GM18502 (cell line): ENCODE results near the gene IFT43.
"Not testable (repeated sequence)": the region's sequence is repeated elsewhere in the genome, so short reads cannot be mapped to it uniquely, and the experiment has no call there.

Experiments used
- ATAC-seq: cut with Tn5 transposase; IDR thresholded peaks from one replicate; pipeline ENCODE4 v1.9.1; 2021; ENCODE audit warnings: mild to moderate bottlenecking; ENCODE audit not compliant: unreplicated experiment, poor library complexity

The IFT43 gene

DNA sequence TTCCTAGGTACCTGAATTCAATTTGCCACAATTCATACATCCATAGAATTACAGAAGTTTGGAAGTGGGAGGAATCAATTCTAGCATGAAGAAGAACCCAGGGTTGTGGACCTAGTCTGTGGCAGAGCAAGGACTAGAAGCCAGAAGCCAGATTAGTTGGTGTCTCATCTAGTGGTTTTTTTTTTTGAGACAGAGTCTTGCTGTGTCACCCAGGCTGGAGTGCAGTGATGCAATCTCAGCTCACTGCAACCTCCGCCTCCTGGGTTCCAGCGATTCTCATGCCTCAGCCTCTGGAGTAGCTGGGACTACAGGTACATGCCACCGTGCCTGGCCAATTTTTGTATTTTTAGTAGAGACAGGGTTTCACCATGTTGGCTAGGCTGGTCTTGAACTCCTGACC lies 24.1 kb downstream of the IFT43 start:
- not testable (repeated sequence) for ATAC-seq

DNA sequence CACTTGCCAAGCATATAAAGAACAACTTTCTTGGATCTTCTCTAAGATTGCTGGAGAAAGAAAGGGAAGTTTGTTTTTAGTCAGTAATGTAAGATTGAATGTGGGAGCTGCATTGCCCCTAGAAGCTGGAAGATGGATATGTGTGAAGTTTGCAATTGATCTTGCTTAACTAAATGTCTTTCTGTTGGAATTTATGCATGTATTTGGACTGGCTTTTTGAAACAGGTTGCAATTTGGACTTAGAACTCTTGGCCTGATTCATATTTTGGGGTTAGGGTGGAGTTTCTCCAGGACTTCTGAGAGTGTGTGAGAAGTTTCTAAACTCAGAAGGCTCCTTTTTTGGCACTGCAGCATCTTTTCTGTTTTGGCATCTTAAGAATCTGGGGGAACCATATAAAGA lies 26.4 kb downstream of the IFT43 start:
- no peak for ATAC-seq

GRCh38 chr14:76012354-76012753 lies 26.8 kb downstream of the IFT43 start:
- ATAC-seq: no peak

- ATAC-seq: no peak
Observed at GRCh38 chr14:76015191-76015590, 29.6 kb downstream of the IFT43 start.

DNA sequence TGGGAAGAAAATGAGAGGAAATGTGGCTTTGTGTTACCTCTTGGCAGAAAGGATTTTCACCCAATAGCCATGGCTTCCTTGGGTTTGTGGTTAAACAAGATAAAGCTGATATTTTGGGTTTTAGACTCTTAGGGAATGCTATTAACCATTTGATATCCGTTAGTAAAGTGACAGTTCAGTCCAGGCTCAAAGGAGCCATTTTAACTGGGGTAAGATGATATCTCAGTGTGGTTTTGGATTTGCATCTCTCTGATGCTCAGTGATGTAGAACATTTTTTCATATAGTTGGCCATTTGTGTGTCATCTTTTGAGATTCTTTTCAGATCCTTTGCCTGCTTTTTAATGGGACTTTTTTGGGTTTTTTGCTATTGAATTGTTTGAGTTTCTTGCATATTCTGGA lies 30.1 kb downstream of the IFT43 start:
- ATAC-seq: no peak

DNA sequence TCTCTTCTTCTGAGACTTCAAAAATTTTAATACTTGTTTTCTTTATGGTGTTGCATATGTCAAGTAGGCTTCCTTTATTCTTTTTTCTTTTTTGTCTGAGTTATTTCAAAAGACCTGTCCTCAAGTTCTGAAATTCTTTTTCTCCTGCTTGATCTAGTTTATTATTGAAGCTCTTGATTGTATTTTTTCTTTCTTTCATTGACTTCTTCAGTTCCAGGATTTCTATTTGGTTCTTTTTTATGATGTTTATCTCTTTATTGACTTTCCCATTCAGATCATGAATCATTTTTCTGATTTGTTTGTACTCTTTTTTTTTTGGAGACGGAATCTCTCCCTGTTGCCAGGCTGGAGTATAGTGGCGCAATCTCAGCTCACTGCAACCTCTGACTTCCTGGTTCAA lies 34.1 kb downstream of the IFT43 start:
- no peak for ATAC-seq

DNA sequence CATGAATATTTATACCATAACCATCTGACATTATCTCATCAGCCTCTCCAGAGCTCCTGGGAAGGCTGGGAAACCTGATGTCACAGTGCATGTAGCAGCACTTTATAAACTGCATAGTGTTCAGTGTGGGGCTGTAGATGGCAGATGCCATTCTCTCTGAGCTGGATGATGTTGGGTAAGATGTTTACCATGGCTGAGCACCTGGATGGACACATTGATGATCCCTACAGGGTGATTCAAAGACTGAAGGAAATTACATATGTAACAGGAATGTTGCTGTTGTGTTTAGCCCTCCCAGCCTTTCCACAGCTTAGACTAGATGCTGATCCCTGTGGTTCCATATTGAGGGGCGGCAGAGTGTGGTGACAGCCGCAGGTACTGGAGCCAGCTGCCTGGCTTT lies 37.4 kb downstream of the IFT43 start:
- no peak for ATAC-seq

DNA sequence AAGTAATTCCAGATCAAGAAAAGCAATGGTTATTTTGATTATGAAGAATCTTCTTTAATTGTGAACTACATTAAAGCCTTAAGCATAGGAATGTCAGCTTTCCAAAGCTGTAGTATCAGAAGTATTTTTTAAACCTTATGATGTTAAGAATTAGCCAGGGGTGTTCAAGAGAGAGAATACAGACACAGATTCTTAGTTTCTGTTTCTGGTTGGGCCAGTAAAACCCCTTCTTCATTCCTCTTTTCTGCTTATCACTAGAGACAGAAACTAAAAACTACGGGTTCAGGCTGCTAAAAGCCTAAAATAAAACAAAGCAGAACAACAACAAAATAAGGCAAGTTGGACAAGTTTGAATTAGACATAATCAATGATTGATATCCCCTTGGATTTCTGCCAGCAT lies 38.2 kb downstream of the IFT43 start:
- no peak for ATAC-seq

- no peak for ATAC-seq
Observed at GRCh38 chr14:76024211-76024907, 38.8 kb downstream of the IFT43 start.

- no peak for ATAC-seq
Observed at GRCh38 chr14:76034566-76034965, 49.0 kb downstream of the IFT43 start.

- ATAC-seq: no peak
Observed at GRCh38 chr14:76040704-76041103, 55.1 kb downstream of the IFT43 start.

DNA sequence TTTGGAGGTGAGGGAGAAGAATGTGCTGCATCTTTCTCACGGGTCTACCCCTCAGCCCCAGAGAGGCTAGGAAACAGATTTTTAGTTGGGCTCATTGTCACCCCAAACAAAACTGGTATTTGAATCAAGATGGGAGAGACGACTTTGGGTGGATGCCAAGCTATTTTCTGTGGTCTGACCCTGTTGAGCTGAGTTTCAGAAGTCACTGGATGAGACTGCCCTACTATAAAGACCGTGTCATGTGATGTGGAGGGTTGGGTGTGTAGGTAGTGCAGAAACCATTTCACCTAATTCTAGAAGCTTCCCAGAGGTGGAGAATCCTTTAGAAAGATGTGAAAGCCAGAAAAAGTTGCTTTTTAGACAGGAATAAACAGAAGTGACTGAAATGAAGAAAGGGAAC lies 60.2 kb downstream of the IFT43 start:
- ATAC-seq: no peak

DNA sequence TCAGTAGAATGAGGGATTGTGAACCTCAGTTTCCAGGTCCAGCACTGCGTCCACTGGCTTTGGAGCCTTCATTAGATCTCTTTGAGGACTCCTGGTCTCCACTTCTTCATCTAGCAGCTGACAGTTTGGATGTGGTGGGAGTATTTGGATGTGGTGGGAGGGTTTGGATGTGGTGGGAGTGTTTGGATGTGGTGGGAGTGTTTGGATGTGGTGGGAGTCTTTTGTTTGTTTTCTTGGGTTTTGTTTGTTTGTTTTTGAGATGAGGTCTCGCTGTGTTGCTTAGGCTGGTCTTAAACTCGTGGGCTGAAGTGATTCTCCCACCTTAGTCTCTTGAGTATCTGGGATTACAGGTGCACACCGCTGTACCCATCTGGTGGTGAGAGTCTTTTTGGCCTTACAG lies 64.7 kb downstream of the IFT43 start:
- ATAC-seq: no peak

DNA sequence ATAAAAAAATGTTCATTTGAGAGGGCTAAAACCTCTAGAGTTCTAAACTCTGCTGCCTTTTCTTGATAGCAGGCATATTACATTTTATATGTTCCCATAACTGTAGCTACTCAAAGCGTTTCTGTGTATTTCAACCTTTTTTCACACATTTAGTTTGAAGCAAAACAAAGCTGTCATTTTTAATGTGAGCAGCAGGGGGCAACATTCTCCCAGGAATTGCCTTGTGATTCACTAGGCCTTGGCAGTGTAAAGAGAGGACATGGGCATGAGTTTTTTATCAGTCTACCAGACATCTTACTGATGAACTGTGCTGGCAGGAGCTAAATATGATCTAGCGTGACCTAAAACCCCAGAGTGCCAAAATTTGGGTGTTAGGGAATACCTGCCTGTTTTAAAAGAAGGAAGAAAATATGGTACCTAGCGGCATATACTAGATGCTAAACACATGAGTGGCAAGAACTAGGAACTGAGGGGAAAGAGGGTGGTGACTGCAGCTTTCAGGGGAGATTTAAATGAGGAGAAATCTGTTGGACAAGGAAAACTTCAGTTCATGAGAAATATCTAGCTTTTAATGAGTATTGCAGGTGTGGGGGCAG lies 65.3 kb downstream of the IFT43 start:
- ATAC-seq: no peak

- ATAC-seq: no peak
Observed at GRCh38 chr14:76051717-76052465, 66.3 kb downstream of the IFT43 start.

GRCh38 chr14:76053572-76054355 lies 68.2 kb downstream of the IFT43 start:
- ATAC-seq: no peak

DNA sequence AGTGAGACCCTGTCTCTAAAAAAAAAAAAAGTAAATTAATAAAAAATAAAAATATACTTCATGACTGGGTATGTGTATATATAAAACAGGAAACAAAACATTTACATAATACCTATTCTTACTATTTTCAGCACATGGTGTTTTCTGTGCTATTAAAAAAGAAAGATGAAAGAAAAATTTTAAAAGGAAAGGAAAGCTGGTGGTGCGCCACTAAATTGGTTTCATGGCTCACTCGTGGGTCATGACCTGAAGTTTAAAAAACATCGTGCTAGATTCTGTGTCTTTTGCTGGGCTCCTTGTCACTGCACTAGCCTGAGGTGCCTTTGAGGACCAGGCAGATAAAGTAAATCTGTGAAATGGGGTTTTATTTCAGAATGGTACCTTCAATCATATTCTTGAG lies 69.8 kb downstream of the IFT43 start:
- ATAC-seq: no peak

DNA sequence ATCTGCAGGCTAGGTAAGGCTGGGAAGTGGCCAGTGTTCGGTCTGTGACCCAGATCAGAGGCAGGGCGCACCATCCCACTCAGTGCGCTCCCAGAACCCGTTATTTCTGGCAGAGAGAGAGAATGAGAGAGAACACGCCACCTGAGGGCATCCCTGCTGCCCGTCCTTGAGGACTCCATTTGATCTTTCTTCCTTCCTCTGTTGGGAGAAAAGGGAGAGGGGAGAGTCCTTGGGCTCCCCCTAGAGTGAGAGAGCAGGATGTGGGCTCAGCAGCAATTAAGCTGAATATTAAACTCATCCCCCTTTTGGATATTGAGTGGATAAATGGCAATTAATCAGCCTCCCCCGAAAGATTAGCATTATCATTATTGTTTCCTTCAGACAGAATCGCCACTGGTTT lies 70.6 kb downstream of the IFT43 start:
- no peak for ATAC-seq

GRCh38 chr14:76057914-76058313 lies 72.4 kb downstream of the IFT43 start:
- no peak for ATAC-seq

GRCh38 chr14:76063327-76063726 lies 77.8 kb downstream of the IFT43 start:
- ATAC-seq: no peak

- ATAC-seq: no peak
Observed at GRCh38 chr14:76065519-76065918, 80.0 kb downstream of the IFT43 start.
